PC-9 (cell line): ENCODE data around the gene CACHD1. TPM values are rescaled to one million over a fixed set of nuclear protein-coding genes. Genes with fewer than 3 reads are reported as not detected.

ENCODE experiments used
- BruUV-seq: library from RNA; stranded (reverse); fragments of 400-500 nt; replicated peaks from 2 replicates; lab custom pipeline; 2021; lab: Mats Ljungman, UMichigan
- CTCF ChIA-PET: fragments of 300-600 bp; sonication (Branson Sonifier 250); formaldehyde crosslinking; loops from one replicate; lab custom pipeline; 2022; ENCODE audit warnings: antibody characterized with exemption; lab: Charles Lee
- POLR2A ChIA-PET: fragments of 300-600 bp; sonication (Branson Sonifier 250); formaldehyde crosslinking; loops from one replicate; lab custom pipeline; 2022; ENCODE audit warnings: antibody characterized with exemption; ENCODE audit not compliant: unreplicated experiment; lab: Charles Lee
- DNase-seq, 2 experiments: peaks; one replicate each; pipeline versions ENCODE4 v3.0.0 to v3.0.0-alpha.2; 2015 to 2022; ENCODE audit warnings: mixed read lengths in 1 of 2
- H2AFZ ChIP-seq: fragments of 200-600 bp; sonication (generic); 2 replicates; pipeline ENCODE4 v1.8.1; 2017; ENCODE audit warnings: antibody characterized with exemption
- H3F3A ChIP-seq: fragments of 200-600 bp; sonication (generic); 2 replicates; pipeline ENCODE4 v1.8.1; 2017; ENCODE audit warnings: antibody characterized with exemption, mild to moderate bottlenecking, low read depth; ENCODE audit not compliant: insufficient read depth
- H3K27ac ChIP-seq: fragments of 200-600 bp; sonication (generic); 2 replicates; pipeline ENCODE4 v1.6.1; 2016; ENCODE audit warnings: mixed run types
- H3K27me3 ChIP-seq: fragments of 200-600 bp; sonication (generic); 2 replicates; pipeline ENCODE4 v1.6.1; 2016; ENCODE audit warnings: low read depth, mixed run types; ENCODE audit not compliant: insufficient read depth
- H3K36me3 ChIP-seq: fragments of 200-600 bp; sonication (generic); 2 replicates; pipeline ENCODE4 v1.6.1; 2016; ENCODE audit warnings: low read depth, mixed run types
- H3K4me1 ChIP-seq: fragments of 200-600 bp; sonication (generic); replicated peaks from 2 replicates; pipeline ENCODE4 v1.6.1; 2016; ENCODE audit warnings: mixed run types; ENCODE audit not compliant: insufficient read depth
- H3K4me2 ChIP-seq: fragments of 200-600 bp; sonication (generic); 2 replicates; pipeline ENCODE4 v1.6.1; 2017; ENCODE audit warnings: mixed run types
- H3K4me3 ChIP-seq: fragments of 200-600 bp; sonication (generic); 2 replicates; pipeline ENCODE4 v1.6.1; 2016; ENCODE audit warnings: mixed run types
- H3K79me2 ChIP-seq: fragments of 200-600 bp; sonication (generic); 2 replicates; pipeline ENCODE4 v1.6.1; 2017; ENCODE audit warnings: low read depth, mixed run types
- H3K9me2 ChIP-seq: fragments of 200-600 bp; sonication (generic); 2 replicates; pipeline ENCODE4 v1.8.1; 2017; ENCODE audit warnings: mild to moderate bottlenecking; ENCODE audit not compliant: insufficient read depth
- H3K9me3 ChIP-seq: fragments of 200-600 bp; sonication (generic); 2 replicates; pipeline ENCODE4 v1.8.1; 2016; ENCODE audit warnings: low read depth; ENCODE audit not compliant: insufficient read depth
- H4K20me1 ChIP-seq: fragments of 200-600 bp; sonication (generic); 2 replicates; pipeline ENCODE4 v1.8.1; 2017; ENCODE audit not compliant: insufficient read depth
- CTCF ChIP-seq: fragments of 200-600 bp; sonication (generic); conservative IDR thresholded peaks from 2 replicates; pipeline ENCODE4 v1.6.1; 2017; ENCODE audit warnings: mixed run types, antibody characterized with exemption, mild to moderate bottlenecking, moderate library complexity
- EZH2 ChIP-seq: fragments of 200-600 bp; sonication (generic); IDR thresholded peaks from 2 replicates; pipeline ENCODE4 v1.8.0; 2017; ENCODE audit warnings: antibody characterized with exemption, low read depth
- intact Hi-C: fragments of 100-400 bp; cut with micrococcal nuclease; formaldehyde crosslinking; loops from one replicate; pipeline ENCODE4 v1.10.0; 2022; ENCODE audit not compliant: unreplicated experiment
- total RNA-seq: library from RNA; stranded (reverse); gene quantifications from 2 replicates; pipeline ENCODE4 v1.2.3, GENCODE V29; 2021

The CACHD1 gene
- total RNA-seq, 1 experiment from 2014 or later, result 3.1 TPM

DNA sequence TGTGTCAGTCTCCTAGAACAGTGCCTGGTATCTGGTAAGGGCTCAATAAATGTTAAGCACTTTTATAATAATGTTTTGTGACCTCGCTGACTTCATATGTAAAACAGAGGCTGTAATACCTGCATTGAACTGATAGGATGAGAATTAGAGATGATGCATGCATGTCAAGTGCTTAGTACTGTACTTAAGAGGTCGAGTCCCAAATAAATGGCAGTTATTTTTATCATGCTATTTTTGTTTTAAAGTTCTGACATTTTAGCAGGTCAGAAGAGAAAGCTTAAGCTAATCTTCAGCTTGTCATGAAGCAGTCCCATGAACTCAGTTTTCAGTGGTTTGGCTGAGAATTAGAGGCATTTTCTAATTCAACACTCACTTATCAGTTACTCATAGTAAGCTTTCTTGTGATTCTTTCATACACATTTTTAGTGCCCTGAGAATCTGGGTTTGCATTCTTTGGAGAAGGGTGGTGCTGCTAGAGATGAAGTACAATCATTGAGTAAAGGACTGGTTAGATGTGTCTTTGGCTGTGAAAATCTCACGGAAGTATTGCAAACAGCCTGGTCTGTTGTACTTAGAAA lies 199.3 kb downstream of the CACHD1 start:
- no peak for TF ChIP-seq CTCF
- TF ChIP-seq EZH2, result no peak
- Histone ChIP-seq H3K4me1 (no peaks in the 10 kb centered on the region), H3K79me2 (no peaks in the 10 kb centered on the region), H3K36me3 (no peaks in the 10 kb centered on the region), H3K4me2 (no peak overlapping the region), H3K9me3 (no peaks in the 10 kb centered on the region), H2AFZ (no peak overlapping the region), H3K27me3 (no peaks in the 10 kb centered on the region), H3F3A (no peaks in the 10 kb centered on the region), H3K4me3 (no peak overlapping the region), H4K20me1 (no peaks in the 10 kb centered on the region), H3K27ac (no peak overlapping the region), H3K9me2 (no peaks in the 10 kb centered on the region)
- CTCF ChIA-PET, result no interaction called here
- peak in 1 of 2 experiments; percentile 5 for DNase-seq
- no TSS peak for BruUV-seq
- POLR2A ChIA-PET, result no interaction called here
- intact Hi-C loops, result no loop called here

GRCh38 chr1:64675718-64676345 lies 205.9 kb downstream of the CACHD1 start:
- ChIA-PET POLR2A (no interaction called here), CTCF (no interaction called here)
- H3K9me3 ChIP-seq, result no peaks in the 10 kb centered on the region
- no peaks in the 10 kb centered on the region; the same call in 1 of the 2 replicates for H3K9me2 ChIP-seq
- TF ChIP-seq EZH2, result no peak
- peak; percentile 65 for TF ChIP-seq CTCF
- H4K20me1 ChIP-seq, result no peaks in the 10 kb centered on the region
- no peaks in the 10 kb centered on the region for H3K4me1 ChIP-seq
- H3K27ac ChIP-seq, result no peak overlapping the region
- intact Hi-C loops, result loop anchor here (1.0 to 5.0 kb wide), 2 partner anchors 204 to 407 kb away; partner anchors contain the start of gene CACHD1
- no peak for DNase-seq
- no peaks in the 10 kb centered on the region for H3K79me2 ChIP-seq
- H2AFZ ChIP-seq, result no peak overlapping the region
- H3K4me3 ChIP-seq, result no peak overlapping the region
- no TSS peak for BruUV-seq
- no peaks in the 10 kb centered on the region for H3K36me3 ChIP-seq
- no peaks in the 10 kb centered on the region for H3K27me3 ChIP-seq
- no peaks in the 10 kb centered on the region for H3F3A ChIP-seq
- no peak overlapping the region for H3K4me2 ChIP-seq

GRCh38 chr1:64676386-64676785 lies 206.5 kb downstream of the CACHD1 start:
- DNase-seq, result no peak
- Histone ChIP-seq H3K79me2 (no peaks in the 10 kb centered on the region), H3K4me3 (no peak overlapping the region), H3K36me3 (no peaks in the 10 kb centered on the region), H3K27ac (no peak overlapping the region), H3K4me2 (no peak overlapping the region), H3K9me2 (no peaks in the 10 kb centered on the region; the same call in 1 of the 2 replicates), H3K27me3 (no peaks in the 10 kb centered on the region), H3F3A (no peaks in the 10 kb centered on the region), H4K20me1 (no peaks in the 10 kb centered on the region), H3K9me3 (no peaks in the 10 kb centered on the region), H3K4me1 (no peaks in the 10 kb centered on the region), H2AFZ (no peak overlapping the region)
- BruUV-seq, result no TSS peak
- intact Hi-C loops, result loop anchor here (5.0 kb wide), 1 partner anchor 204 kb away; the partner anchor contains the start of gene CACHD1
- TF ChIP-seq CTCF (no peak), EZH2 (no peak)
- POLR2A ChIA-PET, result no interaction called here
- CTCF ChIA-PET, result no interaction called here
